Measurements from ENCODE around the gene CHCHD3. TPM values are rescaled to one million over a fixed set of nuclear protein-coding genes. Genes with fewer than 3 reads are reported as not detected.

Gene CHCHD3
- polyA plus RNA-seq, 3 donors = 30.5 to 56.7 (median 48.8) TPM

DNA sequence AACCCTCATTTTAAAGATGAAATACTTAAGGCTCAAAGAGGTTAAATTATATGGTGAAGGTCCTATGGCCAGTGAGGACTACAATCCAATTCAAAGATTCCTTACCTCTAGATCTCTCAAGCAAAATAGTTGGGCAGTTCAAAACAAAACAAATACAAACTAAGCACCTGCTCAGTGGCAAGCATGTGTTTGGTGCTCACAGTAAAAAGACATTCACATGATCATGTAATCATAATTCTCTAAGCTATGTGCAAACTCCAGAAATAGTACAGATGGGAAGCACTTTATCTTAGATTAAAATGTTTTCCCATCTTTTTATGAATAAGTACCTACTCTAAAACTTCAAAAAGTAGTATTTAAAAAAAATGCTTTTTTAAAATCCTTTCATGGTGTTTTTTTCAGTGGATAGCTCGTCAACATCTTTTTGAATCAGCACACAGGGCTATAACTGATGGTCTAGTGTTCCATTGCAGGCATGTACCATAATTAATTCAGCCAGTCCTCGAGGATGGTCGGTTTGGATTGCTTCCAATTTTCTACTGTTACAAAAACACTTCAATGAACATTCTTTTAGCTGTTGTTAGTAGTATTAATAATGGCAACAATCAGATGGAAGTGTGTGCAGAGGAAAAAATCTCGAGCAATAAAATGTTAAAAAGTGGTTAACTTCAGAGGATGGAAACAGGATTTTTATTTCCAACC is 58.4 kb downstream of the CHCHD3 start:
- no peak for DNase-seq
- no peak overlapping the region for H3K27ac Mint-ChIP-seq
- H3K4me3 Mint-ChIP-seq = no peak overlapping the region
- Histone ChIP-seq H4K20me1 (ENCODE audit: insufficient read depth, low read length) (no peaks in the 10 kb centered on the region), H3K4me3 (replicated peaks in 1 of 3; ENCODE audit: low read depth in 2 of 3, low read length in 3 of 3) (no peak overlapping the region), H3K79me2 (ENCODE audit: insufficient read depth, low read length) (no peaks in the 10 kb centered on the region), H3K36me3 (replicated peaks in 1 of 2; ENCODE audit: control insufficient read depth in 1 of 2, insufficient read depth in 2 of 2, low read length in 2 of 2) (peaks cover 4 to 27% of the 10 kb centered on the region in 2 donors), H3K9ac (ENCODE audit: insufficient read depth, low read length, poor library complexity, severe bottlenecking) (no peak overlapping the region), H3K27me3 (ENCODE audit: control insufficient read depth in 2 of 2, insufficient read depth in 2 of 2, low read length in 2 of 2) (no peaks in the 10 kb centered on the region), H3K27ac (ENCODE audit: low read depth in 1 of 2, low read length in 2 of 2) (no peak overlapping the region), H3K4me1 (ENCODE audit: control insufficient read depth in 1 of 2, insufficient read depth in 2 of 2, low read length in 2 of 2) (no peaks in the 10 kb centered on the region), H2AFZ (ENCODE audit: insufficient read depth, low read depth, low read length, poor library complexity, severe bottlenecking) (no peak overlapping the region), H3K4me2 (replicated peaks; ENCODE audit: extremely low read depth, low read length, poor library complexity, severe bottlenecking) (no peak overlapping the region), H3K9me3 (replicated peaks in 1 of 2; ENCODE audit: control insufficient read depth in 1 of 2, insufficient read depth in 1 of 2, low read length in 2 of 2) (peaks cover 0 to 4% of the 10 kb centered on the region in 2 donors)
- intact Hi-C loops (cut with micrococcal nuclease) = no loop called here
- no peaks in the 10 kb centered on the region for H3K27me3 Mint-ChIP-seq (ENCODE audit: low read depth in 3 of 3)
- H3K4me1 Mint-ChIP-seq = no peaks in the 10 kb centered on the region
- peaks cover 2 to 8% (median 4%) of the 10 kb centered on the region in 7 donors for H3K9me3 Mint-ChIP-seq
- TF ChIP-seq, protein P1, sequence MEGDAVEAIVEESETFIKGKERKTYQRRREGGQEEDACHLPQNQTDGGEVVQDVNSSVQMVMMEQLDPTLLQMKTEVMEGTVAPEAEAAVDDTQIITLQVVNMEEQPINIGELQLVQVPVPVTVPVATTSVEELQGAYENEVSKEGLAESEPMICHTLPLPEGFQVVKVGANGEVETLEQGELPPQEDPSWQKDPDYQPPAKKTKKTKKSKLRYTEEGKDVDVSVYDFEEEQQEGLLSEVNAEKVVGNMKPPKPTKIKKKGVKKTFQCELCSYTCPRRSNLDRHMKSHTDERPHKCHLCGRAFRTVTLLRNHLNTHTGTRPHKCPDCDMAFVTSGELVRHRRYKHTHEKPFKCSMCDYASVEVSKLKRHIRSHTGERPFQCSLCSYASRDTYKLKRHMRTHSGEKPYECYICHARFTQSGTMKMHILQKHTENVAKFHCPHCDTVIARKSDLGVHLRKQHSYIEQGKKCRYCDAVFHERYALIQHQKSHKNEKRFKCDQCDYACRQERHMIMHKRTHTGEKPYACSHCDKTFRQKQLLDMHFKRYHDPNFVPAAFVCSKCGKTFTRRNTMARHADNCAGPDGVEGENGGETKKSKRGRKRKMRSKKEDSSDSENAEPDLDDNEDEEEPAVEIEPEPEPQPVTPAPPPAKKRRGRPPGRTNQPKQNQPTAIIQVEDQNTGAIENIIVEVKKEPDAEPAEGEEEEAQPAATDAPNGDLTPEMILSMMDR (IDR thresholded peaks at IDR 0.05) = no peak
- no CpG with 5 or more reads among the region's 4 CpGs for WGBS (ENCODE audit: insufficient coverage)
- peaks cover 12 to 39% of the 10 kb centered on the region in 2 donors for H3K36me3 Mint-ChIP-seq

DNA sequence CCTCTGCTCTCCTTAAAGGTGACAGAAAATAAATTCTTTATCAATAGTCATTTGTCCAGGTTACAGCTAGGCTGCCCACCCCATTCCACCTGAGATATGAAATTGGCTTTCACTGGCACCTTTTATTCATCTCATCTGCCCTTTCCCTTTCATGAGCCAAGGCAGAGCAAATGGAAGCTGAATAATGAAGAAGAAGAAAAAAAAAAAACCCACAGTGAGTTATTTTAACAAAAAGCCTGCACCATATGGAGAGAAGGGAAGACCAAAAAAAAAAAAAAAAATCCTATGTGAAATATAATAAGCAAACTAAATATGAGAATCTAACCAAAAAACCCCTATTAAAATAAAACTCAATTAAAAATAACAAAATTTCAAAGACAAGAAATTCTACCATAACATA is 59.2 kb downstream of the CHCHD3 start:
- Mint-ChIP-seq H3K36me3 (peaks cover 12 to 39% of the 10 kb centered on the region in 2 donors), H3K27me3 (ENCODE audit: low read depth in 3 of 3) (no peaks in the 10 kb centered on the region), H3K4me3 (no peak overlapping the region), H3K4me1 (no peaks in the 10 kb centered on the region), H3K27ac (no peak overlapping the region), H3K9me3 (peaks cover 0 to 7% (median 2%) of the 10 kb centered on the region in 7 donors)
- TF ChIP-seq, protein P1 (IDR thresholded peaks at IDR 0.05) = no peak
- H3K4me3 ChIP-seq (replicated peaks in 1 of 3; ENCODE audit: low read depth in 2 of 3, low read length in 3 of 3) = no peak overlapping the region
- no peaks in the 10 kb centered on the region for H3K27me3 ChIP-seq (ENCODE audit: control insufficient read depth in 2 of 2, insufficient read depth in 2 of 2, low read length in 2 of 2)
- no peak overlapping the region for H3K9ac ChIP-seq (ENCODE audit: insufficient read depth, low read length, poor library complexity, severe bottlenecking)
- H3K79me2 ChIP-seq (ENCODE audit: insufficient read depth, low read length) = no peaks in the 10 kb centered on the region
- no peak overlapping the region for H3K4me2 ChIP-seq (replicated peaks; ENCODE audit: extremely low read depth, low read length, poor library complexity, severe bottlenecking)
- H3K4me1 ChIP-seq (ENCODE audit: control insufficient read depth in 1 of 2, insufficient read depth in 2 of 2, low read length in 2 of 2) = no peaks in the 10 kb centered on the region
- no peak overlapping the region for H2AFZ ChIP-seq (ENCODE audit: insufficient read depth, low read depth, low read length, poor library complexity, severe bottlenecking)
- DNase-seq = no peak
- peaks cover 0 to 4% of the 10 kb centered on the region in 2 donors for H3K9me3 ChIP-seq (replicated peaks in 1 of 2; ENCODE audit: control insufficient read depth in 1 of 2, insufficient read depth in 1 of 2, low read length in 2 of 2)
- no peak overlapping the region for H3K27ac ChIP-seq (ENCODE audit: low read depth in 1 of 2, low read length in 2 of 2)
- H3K36me3 ChIP-seq (replicated peaks in 1 of 2; ENCODE audit: control insufficient read depth in 1 of 2, insufficient read depth in 2 of 2, low read length in 2 of 2) = peaks cover 4 to 27% of the 10 kb centered on the region in 2 donors
- H4K20me1 ChIP-seq (ENCODE audit: insufficient read depth, low read length) = no peaks in the 10 kb centered on the region
- intact Hi-C loops (cut with micrococcal nuclease) = no loop called here
